Ovary (tissue), 9 donors: ENCODE measurements around the gene PTPN14. TPM values are rescaled to one million over a fixed set of nuclear protein-coding genes. Genes with fewer than 3 reads are reported as not detected.
"Not testable (repeated sequence)": the region's sequence is repeated elsewhere in the genome, so short reads cannot be mapped to it uniquely, and the experiment has no call there.

ENCODE experiments used
- DNase-seq, 5 donors: peaks; one replicate each; pipeline ENCODE4 v3.0.0-alpha.2; 2019 to 2020
- H3K27ac ChIP-seq, 2 donors: fragments of 200-600 bp; one replicate each; pipeline versions ENCODE4 v1.5.1 to v1.8.0; 2019 to 2022
- H3K27me3 ChIP-seq: fragments of 200-600 bp; one replicate; pipeline ENCODE4 v1.8.0; 2022
- H3K36me3 ChIP-seq: fragments of 200-600 bp; sonication (generic); one replicate; pipeline ENCODE4 v1.5.1; 2019
- H3K4me1 ChIP-seq: one replicate; pipeline ENCODE4 v1.8.1; 2013; ENCODE audit warnings: mild to moderate bottlenecking, moderate library complexity; ENCODE audit not compliant: insufficient read depth
- H3K4me3 ChIP-seq: fragments of 200-600 bp; sonication (generic); one replicate; pipeline ENCODE4 v1.5.1; 2017
- H3K9me3 ChIP-seq, 2 donors: fragments of 200-600 bp in 1 of 2; sonication (generic) in 1 of 2; one replicate each; pipeline versions ENCODE4 v1.5.1 to v1.8.1; 2013 to 2019; ENCODE audit warnings: mild to moderate bottlenecking in 1 of 2, moderate library complexity in 1 of 2
- CTCF ChIP-seq, 3 donors: fragments of 450-650 bp in 2 of 3; fragments of 200-600 bp in 1 of 3; IDR thresholded peaks; one replicate each; pipeline versions ENCODE4 v1.5.1 to v1.8.0; 2016 to 2022; ENCODE audit warnings: antibody characterized with exemption in 3 of 3, mild to moderate bottlenecking in 1 of 3
- EP300 ChIP-seq: sonication (generic); formaldehyde crosslinking; IDR thresholded peaks from one replicate; pipeline ENCODE4 v1.6.1; 2017; ENCODE audit warnings: antibody characterized with exemption
- POLR2A ChIP-seq: fragments of 450-650 bp; IDR thresholded peaks from one replicate; pipeline ENCODE4 v1.6.1; 2017; ENCODE audit warnings: antibody characterized with exemption, mild to moderate bottlenecking, moderate library complexity
- WGBS, 3 donors: extraction: QIAGEN DNeasy Blood & Tissue Kit in 1 of 3; methylation state at CpG; one replicate each; pipeline versions ENCODE4 v1.1.5 to v1.1.7; 2013 to 2017; 5-methylcytosine and 5-hydroxymethylcytosine counted together
- intact Hi-C, 4 donors: fragments of 100-400 bp; cut with DNase I; formaldehyde crosslinking; loops; one replicate each; pipeline versions ENCODE4 v1.11.0 to v1.15.1; 2022 to 2023
- polyA plus RNA-seq, 2 donors: library from polyadenylated mRNA; stranded (reverse); fragments of 200-250 nt in 1 of 2; fragments of 350-450 nt in 1 of 2; fragmentation: Illumina TruSeq in 1 of 2; extraction: RNeasy Lipid Tissue Mini Kit (QIAGEN cat#74804) in 1 of 2; gene quantifications; one replicate each; pipeline ENCODE4 v1.2.3, GENCODE V29; 2013 to 2014
- total RNA-seq, 7 donors: library from RNA; depleted of rRNA in 2 of 7; stranded (reverse); fragments of >200 nt in 2 of 7; fragmentation: NEBNext Ultra II Directional in 3 of 7; extraction: Animal tissue kit (Norgen Biotek cat#: 25700) in 3 of 7; gene quantifications; one replicate each; pipeline versions ENCODE4 v1.1.0 to v1.2.4, GENCODE V29; 2016 to 2023
- donor health status: DM: no; HTN: no; CAD: no; lungs with moderate emphysema.
- donor health status: DM: no; HTN: no; CAD: no.
- donor health status: Bipolar disorder and iron deficiency.
- donor health status: DM: yes; HTN: yes; CAD: no.
- donor health status: DM: no; HTN: no; CAD: no.
- donor health status: DM: yes; HTN: yes; CAD: no.

The PTPN14 gene
- total and polyA plus RNA-seq, 9 donors, result 7.6 to 68.9 (median 41.1) TPM

- Histone ChIP-seq H3K4me3 (no peak overlapping the region), H3K36me3 (no peaks in the 10 kb centered on the region), H3K9me3 (no peaks in the 10 kb centered on the region), H3K4me1 (no peaks in the 10 kb centered on the region), H3K27me3 (no peaks in the 10 kb centered on the region), H3K27ac (no peak overlapping the region)
- intact Hi-C loops, result no loop called here
- no peak for DNase-seq
- TF ChIP-seq EP300, result no peak
- TF ChIP-seq CTCF (IDR thresholded peaks at IDR 0.05), result no peak
These were observed 27.8 kb upstream of the PTPN14 start for GRCh38 chr1:214579183-214579582.

- DNase-seq, H3K27me3 ChIP-seq, H3K36me3 ChIP-seq, H3K27ac ChIP-seq, H3K4me1 ChIP-seq, H3K4me3 ChIP-seq, H3K9me3 ChIP-seq, intact Hi-C loops: not testable (repeated sequence)
- WGBS, 3 donors, result 72 to 88% (median 74%) methylated on average over 3 of the region's 3 CpGs
These were observed 24.7 kb upstream of the PTPN14 start for GRCh38 chr1:214576120-214576519.

GRCh38 chr1:214574598-214575411 is 23.4 kb upstream of the PTPN14 start:
- Histone ChIP-seq H3K36me3 (no peaks in the 10 kb centered on the region), H3K4me1 (peaks cover 7% of the 10 kb centered on the region), H3K9me3 (no peaks in the 10 kb centered on the region), H3K4me3 (no peak overlapping the region), H3K27me3 (no peaks in the 10 kb centered on the region), H3K27ac (no peak overlapping the region)
- TF ChIP-seq CTCF (IDR thresholded peaks at IDR 0.05) (no peak), EP300 (no peak), POLR2A (no peak)
- intact Hi-C loops, result loop anchor here in 1 of 4 donors (5.0 kb wide), 1 partner anchor 233 kb away; no protein-coding TSS in a partner anchor
- WGBS, 3 donors, result 87 to 91% (median 89%) methylated on average over 3 of the region's 3 CpGs
- DNase-seq, result no peak

GRCh38 chr1:214573386-214574318 is 22.2 kb upstream of the PTPN14 start:
- Histone ChIP-seq H3K4me1 (peaks cover 7% of the 10 kb centered on the region), H3K9me3 (no peaks in the 10 kb centered on the region), H3K36me3 (no peaks in the 10 kb centered on the region), H3K4me3 (no peak overlapping the region), H3K27me3 (no peaks in the 10 kb centered on the region), H3K27ac (no peak overlapping the region)
- 78 to 84% (median 79%) methylated on average over 11 of the region's 11 CpGs for WGBS, 3 donors
- TF ChIP-seq POLR2A, result no peak
- no peak for TF ChIP-seq EP300
- no peak for TF ChIP-seq CTCF (IDR thresholded peaks at IDR 0.05)
- DNase-seq, result no peak
- intact Hi-C loops, result loop anchor here in 1 of 4 donors (5.0 kb wide), 1 partner anchor 231 kb away; no protein-coding TSS in a partner anchor
